GM12892 (cell line): ENCODE results near the gene MFAP5.
"Not testable (repeated sequence)": the region's sequence is repeated elsewhere in the genome, so short reads cannot be mapped to it uniquely, and the experiment has no call there.

ENCODE experiments used
- POLR2A ChIP-seq: IDR thresholded peaks from 2 replicates; pipeline ENCODE4 v1.6.1; 2011; ENCODE audit warnings: low read depth, low read length, control low read depth
- POLR2AphosphoS5 ChIP-seq: IDR thresholded peaks from 2 replicates; pipeline ENCODE4 v1.6.1; 2011; ENCODE audit warnings: low read depth, low read length, control low read depth

DNA sequence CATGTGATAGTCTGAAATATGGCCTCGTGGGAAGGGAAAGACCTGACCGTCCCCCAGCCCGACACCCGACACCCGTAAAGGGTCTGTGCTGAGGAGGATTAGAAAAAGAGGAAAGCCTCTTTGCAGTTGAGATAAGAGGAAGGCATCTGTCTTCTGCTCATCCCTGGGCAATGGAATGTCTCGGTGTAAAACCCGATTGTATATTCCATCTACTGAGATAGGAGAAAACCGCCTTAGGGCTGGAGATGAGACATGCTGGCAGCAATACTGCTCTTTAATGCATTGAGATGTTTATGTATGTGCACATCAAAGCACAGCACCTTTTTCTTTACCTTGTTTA lies 26.6 kb downstream of the MFAP5 start:
- TF ChIP-seq POLR2A, POLR2AphosphoS5: not testable (repeated sequence)
